HG02759 (cell line): ENCODE measurements around the gene MBTPS1.

Experiments used
- ATAC-seq: cut with Tn5 transposase; IDR thresholded peaks from one replicate; pipeline ENCODE4 v1.9.1; 2021; ENCODE audit warnings: mild to moderate bottlenecking, moderate library complexity; ENCODE audit not compliant: unreplicated experiment

MBTPS1 gene

DNA sequence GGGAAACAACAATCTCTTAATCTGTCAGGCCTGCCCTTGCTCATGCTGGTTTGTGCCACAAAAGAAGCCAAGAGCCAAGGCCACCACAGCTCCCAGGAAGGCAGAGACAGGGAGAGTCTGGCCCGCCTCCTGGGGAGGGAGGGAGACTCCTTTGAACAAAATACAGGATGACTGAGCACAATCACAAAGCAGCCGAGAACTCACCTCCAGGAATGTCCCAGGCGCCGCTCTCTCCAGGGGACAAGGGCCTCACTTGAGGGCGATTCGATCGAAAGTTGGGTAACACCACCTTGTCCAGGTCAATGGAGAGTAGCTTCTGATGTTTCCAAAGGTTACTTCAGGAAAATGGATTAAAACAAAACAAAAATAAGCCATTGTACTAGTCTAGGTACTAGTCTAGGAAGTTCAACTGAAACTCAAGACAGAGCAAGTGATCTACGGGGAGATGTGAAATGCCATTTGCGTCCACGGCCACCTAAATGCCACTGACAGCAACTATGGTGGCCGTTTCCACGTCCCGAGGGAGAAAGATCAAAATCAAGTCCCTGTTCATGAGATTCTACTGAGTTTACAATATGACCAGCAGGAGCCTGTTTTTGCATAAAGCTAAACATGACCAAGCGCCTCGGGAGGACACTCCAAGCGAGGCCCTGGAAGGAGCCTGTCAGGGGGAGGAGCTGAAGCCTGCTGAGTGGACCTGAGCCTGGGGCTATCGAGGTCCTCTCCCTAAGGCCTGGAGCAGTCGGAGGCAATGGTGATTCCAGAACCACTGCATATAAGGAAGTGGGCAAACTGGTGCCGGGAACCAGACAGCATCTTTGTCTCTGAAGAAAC lies 60.7 kb downstream of the MBTPS1 start:
- ATAC-seq = no peak

- no peak for ATAC-seq
These were observed 61.4 kb downstream of the MBTPS1 start for GRCh38 chr16:84055366-84055765.

DNA sequence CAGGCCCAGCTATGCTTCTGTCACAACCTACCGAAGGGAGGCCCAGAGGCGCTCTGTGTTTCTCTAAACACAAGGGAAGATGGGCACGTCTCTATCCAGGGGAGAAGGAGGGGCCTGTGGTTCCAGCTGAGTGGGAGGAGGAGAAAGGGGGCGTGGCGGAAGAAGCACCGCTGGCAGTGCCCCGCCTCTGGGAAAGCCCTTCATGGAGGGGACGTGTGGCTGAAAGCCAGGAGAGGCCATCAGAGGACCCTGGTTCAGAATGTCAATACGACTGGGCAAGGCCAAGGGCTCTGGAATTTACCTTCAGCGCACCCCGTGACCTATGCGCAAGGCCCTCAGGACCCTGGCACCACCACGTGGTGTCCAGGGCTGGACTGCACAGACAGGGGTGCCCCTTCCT lies 61.8 kb downstream of the MBTPS1 start:
- no peak for ATAC-seq

DNA sequence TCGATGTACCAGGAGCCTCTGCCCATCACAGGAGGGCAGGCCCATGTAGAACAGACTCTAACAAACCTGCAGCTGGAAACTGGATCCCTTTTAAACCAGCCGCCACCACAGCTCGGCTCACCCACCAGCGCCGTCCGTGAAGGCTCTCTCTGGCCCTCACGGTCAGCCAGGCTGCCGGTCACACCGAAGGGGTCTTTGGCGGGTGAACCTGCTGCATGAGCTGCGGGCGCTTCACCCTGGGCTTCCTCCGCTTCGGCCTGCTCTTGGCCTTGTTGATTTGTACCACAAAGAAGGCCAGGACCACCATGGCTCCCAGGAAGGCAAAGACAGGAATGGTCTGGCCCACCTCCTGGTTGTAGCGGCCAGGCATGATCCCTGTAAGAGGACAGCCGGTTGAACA lies 62.5 kb downstream of the MBTPS1 start:
- no peak for ATAC-seq

DNA sequence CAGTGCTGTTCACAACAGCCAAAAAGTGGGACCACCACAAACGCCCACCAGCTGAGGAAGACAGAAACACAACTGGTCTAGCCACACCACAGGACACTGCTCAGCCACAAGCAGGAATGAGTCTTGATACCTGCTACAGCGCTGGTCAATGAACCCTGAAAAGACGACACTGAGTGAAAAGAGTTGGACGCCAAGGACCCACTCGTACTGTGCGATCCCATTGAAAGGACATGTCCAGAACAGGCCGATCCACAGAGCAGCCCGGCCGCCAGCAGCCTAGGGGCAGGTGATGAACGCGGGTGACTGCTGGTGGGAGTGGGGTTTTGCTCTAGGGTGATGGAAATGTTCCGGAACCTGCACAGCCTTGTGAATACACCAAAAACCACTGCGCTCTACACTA lies 63.5 kb downstream of the MBTPS1 start:
- no peak for ATAC-seq

DNA sequence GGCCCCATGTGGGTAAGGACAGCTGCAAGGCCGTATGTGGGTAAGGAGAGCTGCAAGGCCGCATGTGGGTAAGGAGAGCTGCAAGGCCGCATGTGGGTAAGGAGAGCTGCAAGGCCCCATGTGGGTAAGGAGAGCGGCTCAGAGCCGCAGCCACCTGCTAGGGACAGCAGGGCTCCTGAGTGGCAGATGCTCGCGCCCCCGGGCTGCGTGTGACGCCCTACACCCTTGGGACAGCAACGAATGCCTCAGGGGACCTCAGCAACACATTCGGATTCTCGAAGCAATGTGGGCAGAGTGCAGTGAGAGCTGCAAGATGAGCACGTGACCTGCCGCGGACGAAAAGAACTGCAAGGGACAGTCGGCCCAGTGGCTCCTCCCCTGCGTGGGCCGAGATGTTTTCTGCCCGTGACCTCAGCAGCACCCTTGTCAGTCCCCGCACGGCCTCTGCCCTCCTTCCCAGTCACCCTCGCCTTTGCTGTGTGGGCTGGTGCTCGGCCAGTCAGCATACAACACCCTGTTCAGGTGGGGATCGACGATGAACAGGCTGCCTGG lies 64.6 kb downstream of the MBTPS1 start:
- no peak for ATAC-seq

- no peak for ATAC-seq
These were observed 66.4 kb downstream of the MBTPS1 start for GRCh38 chr16:84050316-84050715.

- no peak for ATAC-seq
These were observed 67.2 kb downstream of the MBTPS1 start for GRCh38 chr16:84049403-84050060.

DNA sequence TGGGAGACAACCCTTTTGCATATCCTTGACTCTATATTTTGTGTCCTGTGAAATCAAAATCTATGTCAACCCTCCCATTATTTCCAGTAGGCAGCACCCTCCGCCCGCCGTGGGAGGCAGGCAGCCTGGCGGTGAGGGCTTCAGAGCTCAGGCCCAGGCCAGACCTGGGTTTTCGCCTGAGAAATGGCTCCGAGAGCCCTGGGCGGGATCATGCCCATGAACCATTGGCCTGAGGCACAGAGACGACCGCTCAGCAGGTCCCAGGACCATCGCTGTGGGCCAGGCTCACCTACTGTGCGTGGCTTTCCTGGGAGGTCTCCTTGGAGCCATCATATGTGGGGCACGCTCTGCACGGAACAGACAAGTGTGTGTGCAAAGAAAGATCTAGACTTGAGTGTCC lies 67.9 kb downstream of the MBTPS1 start:
- ATAC-seq = no peak

GRCh38 chr16:84048270-84048669 lies 68.5 kb downstream of the MBTPS1 start:
- no peak for ATAC-seq

DNA sequence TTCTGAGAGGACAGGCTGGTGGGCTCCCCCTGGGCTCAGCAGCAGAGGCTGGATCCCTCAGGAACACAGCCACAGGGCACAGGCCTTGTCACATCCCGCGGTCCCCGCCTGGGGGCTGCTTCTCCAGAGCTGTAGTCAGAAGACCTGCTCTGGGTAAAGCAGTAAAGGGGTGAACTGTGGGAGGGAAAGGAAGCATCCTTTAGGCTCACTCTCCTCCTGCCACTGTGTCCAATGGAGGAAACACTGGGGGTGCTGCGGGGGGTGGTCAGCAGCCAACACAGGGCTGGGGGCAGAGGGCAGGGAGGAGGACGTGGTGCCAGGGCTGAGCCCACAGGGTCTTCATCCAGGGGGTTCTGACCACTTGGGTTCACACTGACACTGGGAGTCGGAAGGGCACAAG lies 69.1 kb downstream of the MBTPS1 start:
- ATAC-seq = no peak

GRCh38 chr16:84047206-84047605 lies 69.5 kb downstream of the MBTPS1 start:
- no peak for ATAC-seq

- no peak for ATAC-seq
These were observed 70.8 kb downstream of the MBTPS1 start for GRCh38 chr16:84045818-84046470.

GRCh38 chr16:84045001-84045817 lies 71.5 kb downstream of the MBTPS1 start:
- no peak for ATAC-seq

DNA sequence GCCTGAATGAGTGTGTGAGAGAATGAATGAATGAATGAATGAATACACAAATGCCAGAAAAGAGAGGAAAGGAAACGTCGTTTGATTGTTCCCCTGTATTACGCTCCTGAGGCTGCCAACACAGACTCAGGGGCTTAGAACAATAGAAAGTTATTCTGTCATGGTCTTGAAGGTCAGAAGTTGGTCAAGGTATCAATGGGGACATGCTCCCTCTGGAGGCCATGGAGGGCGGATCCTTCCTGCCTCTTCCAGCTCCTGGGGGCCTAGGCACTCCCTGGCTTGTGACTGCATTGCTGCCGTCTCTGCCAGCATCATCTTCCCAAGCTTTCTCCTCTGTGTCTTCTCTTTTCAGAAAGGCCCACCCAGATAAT lies 72.6 kb downstream of the MBTPS1 start:
- ATAC-seq = no peak

DNA sequence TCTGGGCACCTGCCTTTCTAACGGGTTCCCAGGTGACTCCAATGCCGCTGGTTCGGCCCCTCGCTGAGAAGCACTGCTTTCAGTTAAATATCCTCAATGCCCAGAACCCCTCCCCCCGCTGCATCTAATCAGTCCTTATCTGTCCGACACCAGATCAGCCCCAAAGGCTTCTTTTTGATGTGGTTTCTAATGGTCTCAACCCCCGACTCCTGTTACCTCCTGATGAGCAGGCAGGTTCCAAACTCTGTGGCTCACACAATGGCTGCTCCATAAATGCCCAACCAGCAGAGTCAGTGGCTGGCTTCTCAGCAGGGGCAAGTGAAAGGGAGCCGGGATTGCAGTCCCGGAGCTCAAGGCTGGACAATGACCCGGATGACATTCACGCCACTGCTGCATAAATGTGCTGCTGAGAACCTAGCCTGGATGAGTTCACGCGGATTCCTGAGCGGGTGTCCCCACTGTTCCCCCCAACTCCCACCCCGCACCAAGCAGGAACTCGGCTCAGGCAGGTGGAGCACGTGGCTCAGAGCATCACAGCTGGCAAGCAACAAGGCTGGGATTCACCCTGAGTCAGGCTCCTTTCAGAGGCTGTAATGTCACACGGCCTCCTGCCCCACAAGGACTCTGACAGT lies 73.1 kb downstream of the MBTPS1 start:
- no peak for ATAC-seq

DNA sequence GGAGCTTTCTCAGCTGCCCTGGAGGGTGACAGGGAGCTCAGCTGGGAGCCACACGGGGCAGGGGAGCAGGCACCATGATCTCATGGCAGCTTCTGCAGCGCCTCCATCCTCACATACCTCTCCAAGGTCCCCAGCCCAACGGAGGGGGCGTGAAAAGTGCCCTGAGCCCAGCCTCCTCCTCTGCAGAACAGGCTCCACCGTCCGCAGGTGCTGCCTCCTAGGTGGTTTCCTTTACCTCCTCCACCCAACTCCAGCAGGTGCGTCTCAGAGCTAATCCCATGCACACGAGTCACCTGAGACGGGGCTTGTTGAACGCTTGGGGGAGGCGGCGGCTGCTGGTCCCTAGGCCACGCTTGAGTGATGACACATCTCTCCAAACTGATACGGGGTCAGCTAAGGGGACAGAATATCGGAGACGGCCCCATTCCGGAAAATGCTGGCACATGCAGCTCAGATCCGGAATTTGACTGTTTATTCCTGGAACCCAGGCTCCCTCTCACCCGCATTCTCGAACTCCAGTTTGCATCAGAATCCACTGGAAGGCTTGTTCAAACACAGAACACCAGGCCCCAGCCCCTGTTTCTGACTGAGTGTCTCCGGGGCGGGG lies 73.8 kb downstream of the MBTPS1 start:
- no peak for ATAC-seq

DNA sequence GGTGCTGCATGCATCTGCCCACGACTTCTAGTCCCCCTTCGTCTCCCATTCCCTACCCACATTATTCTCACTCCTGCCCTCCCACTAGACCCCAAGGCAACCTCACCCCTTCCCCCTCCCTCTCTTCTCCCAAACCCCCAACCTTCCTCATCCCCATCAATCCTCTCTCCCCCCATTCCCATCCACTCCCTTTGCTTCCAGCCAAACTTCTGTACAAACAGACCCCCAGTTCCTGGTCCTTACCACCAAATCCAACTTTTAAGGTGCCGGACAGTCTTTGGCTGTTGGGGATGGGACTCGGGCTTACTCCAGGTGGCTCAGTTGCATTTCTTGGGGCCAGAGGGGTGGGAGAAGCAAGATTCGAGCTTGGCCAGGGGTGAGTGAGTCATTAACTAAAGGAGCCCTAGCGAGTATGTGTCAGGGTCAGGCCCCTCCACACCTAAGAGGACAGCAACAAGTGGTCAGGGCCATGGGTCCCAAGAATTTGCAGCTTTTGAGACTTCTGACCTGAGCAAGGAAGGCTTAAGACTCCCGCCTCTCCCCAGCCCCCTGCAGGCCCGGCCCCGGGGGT lies 74.3 kb downstream of the MBTPS1 start, which contains the start of gene SLC38A8:
SLC38A8 (minus strand) TSS at position 488 of the 571 bp plus-strand sequence. CDS start 638 bp downstream, outside the sequence.
- no peak for ATAC-seq

GRCh38 chr16:84041881-84042280 lies 74.9 kb downstream of the MBTPS1 start:
- no peak for ATAC-seq
